Renal pelvis (tissue), 4 donors: ENCODE measurements around the gene WDR64. TPM values are rescaled to one million over a fixed set of nuclear protein-coding genes. Genes with fewer than 3 reads are reported as not detected.

ENCODE experiments used
- DNase-seq: peaks from one replicate; pipeline ENCODE4 v3.0.0-alpha.2; 2013
- polyA plus RNA-seq, 3 donors: library from polyadenylated mRNA; unstranded; fragments of 120-200 nt; gene quantifications; one replicate each; pipeline ENCODE4 v1.2.1, GENCODE V29; 2013; ENCODE audit not compliant: insufficient read length in 3 of 3

WDR64 gene
- polyA plus RNA-seq, 3 donors = 0.31 to 0.94 (median 0.56) TPM

DNA sequence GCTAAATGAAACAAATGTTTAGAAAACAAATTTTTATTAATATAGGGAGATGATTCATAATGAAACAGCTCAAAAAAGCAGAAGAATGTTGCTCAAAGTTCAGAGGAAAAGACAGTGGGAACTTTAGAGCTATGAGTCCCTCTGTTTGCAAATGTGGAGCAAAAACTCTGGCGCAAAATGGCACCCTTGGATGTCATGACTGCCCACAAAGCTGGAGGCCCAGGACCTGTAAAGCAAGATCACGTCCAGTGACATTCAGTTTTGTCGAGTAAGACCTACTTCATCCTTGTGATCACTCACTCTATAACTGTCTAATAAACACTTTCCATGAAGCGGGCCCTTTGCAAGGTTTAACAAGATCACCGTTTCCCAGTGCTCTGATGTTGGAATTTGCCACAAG lies 186.8 kb downstream of the WDR64 start:
- DNase-seq = no peak

DNA sequence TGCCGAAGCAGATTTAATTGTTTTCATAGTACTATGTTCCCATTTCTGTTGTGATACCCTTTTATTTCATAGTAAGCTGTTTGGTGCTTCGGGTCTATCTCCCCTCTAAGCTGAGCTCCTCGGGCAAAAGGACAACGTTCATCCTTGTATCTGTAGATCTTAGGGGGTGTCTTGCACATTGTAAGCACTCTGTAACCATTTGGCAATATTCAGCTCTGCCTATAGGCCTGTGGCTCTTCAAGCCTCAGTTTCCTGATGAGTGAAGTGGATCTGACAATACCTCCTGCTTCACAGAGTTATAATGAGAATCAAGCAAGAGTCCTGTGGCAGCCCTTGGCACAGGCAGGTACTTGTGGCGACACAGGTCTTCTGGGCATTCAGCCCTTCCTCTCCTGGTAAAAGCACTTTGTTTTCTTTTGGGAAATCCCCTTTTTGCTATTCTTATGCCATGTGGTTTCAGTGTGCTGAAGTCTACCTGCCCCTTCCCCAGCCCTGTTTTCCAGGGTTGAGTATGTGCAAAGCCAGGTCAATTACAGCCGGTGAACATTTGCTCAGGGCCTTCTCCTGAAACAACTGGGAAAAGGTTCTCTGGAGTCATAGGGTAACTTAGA lies 187.4 kb downstream of the WDR64 start:
- no peak for DNase-seq

DNA sequence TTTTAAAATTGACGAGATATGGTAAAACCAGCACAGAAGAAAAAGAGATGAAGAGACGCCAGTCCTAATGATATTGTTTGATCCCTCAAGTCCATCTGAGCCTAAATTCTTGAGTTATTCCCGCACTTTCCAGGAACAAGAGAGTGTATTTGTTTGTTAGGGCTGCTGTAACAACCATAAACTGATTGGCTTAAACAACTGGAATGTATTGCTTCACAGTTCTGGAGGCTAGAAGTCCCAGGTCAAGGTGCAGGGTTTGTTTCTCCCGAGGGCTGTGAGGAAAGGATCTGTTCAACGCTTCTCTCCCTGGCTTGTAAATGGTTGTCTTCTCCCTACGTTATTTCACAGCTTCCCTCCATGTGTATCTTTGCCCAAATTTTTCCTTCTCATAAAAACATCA lies 188.1 kb downstream of the WDR64 start:
- DNase-seq = no peak

DNA sequence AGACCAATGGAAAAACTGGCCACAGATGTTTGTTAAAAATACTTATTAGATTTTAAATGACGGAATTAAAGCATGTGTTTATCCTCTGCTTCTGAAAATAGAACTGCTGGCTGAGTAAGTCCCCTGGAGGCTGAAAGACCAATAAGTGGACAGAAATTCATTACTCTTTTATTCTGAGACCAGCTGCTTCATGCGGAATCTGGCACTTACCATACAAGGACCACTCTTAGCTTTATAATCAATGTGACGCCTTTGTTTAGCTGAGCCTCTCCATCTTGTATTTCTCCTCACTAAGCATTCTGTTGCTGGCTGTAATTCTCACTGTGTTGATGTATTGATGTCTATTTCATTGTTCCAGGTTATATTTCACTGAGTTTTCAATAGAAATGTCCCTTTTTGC lies 189.6 kb downstream of the WDR64 start:
- no peak for DNase-seq

DNA sequence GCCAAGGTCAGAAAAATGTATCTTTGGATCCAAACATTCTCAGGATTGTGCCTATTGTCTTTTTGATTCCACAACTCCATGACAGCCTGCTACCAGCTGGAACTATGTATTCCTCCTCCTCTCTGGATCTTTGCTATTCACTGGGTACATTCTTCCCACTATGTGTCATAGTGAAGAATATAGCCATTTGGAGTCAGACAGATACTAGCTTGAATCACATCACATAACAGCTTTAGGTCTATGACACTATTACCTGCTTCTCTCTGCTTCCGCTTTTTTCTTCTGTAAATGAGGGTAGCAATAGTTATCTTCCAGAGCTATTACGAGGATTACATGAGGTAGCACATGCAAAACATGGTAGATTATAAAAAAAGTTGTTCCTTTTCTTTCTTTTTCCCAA lies 190.5 kb downstream of the WDR64 start:
- no peak for DNase-seq

DNA sequence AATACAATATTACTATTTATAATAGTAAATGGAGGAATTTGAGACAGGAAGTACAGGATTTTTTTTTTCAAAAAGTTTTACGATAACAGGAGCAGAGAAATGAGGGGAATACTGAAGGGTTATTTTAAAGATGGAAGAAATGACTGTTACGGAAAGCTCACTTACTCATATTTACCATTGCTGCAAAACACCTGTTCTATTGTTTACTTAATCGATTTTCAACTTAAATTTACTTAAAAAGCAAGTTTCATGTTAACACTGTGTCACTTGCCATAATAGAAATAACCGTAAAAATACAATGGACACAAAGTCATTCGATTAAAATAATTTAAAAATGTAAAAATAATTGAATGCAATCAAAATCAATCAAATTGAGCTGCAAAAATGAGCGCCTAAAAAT lies 192.5 kb downstream of the WDR64 start:
- DNase-seq = no peak

DNA sequence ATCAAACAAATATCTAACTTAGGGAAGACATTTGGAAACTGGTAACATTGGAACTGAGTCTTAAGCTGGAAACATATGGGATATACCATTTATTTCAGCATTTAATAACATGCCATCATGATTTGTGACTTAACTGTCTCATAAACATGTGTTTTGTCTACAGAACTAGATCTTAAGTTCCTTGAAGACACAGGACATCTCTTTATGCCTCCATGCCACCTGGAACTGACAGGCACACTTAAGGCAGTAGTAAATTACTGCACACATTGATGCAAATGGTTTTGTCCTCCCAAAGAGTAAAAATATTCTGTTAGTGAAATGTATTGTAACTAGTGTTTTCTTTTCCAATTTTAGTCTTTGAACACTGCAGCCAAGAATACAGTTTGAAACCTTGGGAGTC lies 194.3 kb downstream of the WDR64 start:
- DNase-seq = no peak

DNA sequence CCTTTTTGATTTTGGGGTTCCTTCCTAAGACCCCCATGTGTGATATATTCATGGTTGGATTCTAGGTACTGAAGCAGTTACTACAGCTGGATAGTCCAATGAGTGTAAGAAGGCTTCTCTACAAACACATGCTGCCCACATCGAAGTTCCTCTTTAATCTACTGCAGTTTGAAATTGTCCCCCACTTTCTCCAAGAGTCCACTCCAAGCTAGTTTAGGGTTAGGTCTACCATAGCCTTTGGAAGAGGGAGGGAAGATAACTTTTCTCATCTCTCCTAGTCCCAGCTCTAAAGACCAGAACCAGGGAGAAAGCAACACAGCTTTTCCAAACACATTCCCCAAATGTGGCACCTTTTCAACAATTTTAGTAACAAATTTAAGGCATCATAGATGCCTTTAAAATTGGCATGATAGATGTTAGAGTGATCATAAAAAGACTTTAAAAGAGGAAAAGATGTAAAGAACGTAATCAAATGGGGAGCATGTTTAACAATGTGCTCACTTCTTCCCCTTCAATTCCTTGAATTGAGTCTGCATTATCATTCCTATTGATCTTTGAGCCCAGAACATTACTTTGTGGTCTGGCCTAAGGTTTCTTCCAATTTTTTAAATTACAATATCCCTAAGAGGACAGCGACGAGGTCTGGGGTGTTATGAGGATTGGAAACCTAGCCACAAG lies 194.9 kb downstream of the WDR64 start:
- DNase-seq = no peak

DNA sequence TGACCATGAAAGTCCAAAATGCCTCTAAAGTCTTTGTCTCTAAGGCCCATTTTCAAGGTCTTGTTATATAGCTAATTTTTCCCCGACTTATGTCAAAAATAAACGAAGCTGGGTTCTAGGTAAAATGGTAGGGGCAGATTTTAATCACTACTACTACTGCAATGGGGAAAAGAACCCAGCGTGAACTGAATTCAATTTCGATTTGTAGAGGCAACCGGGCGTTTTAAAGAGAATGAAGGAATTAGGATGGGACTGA lies 195.4 kb downstream of the WDR64 start:
- DNase-seq = no peak

DNA sequence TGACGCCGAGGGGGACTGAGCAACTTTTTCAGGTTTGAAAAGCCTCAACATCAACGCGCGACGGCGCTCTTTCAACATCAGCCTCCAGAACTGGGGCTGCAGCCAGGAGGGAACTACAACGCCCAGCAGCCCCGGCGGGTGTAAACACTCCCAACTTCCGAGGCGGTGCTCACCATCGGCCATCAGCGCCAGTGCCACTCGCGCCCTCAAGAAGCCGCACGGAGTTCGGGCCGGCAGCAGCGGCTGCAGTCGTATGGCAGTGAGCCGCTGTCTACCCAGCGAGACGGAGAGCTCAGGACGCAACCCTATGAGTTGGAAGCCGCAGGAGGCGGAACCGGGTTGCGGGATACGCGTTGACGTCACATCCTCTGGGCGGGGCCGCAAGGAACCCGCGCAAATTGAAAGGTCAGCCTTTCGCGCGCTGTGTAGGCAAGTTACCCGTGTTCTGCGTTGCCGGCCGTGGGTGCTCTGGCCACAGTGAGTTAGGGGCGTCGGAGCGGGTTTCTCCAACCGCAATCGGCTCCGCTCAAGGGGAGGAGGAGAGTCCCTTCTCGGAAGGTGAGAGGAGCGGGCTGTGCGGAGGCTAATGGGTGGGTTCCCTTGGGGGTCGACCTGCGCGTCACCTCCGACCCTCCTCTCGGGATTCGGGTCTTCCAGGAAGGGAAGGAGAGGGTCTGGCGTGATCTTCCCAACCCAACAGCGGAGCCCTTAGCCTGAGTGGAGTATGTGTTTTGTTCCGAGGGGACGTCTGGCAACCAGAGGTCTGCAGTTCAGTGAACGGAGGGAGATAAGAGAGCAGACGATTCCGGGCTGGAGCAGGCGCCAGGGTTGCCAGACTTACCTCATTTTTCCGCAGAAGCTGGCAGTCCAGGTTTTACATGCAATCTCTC lies 196.0 kb downstream of the WDR64 start, which contains the start of gene EXO1:
EXO1 (plus strand) TSS at position 409 of the 890 bp plus-strand sequence. CDS start 2,222 bp downstream, outside the sequence.
- peak; percentile 93 for DNase-seq

DNA sequence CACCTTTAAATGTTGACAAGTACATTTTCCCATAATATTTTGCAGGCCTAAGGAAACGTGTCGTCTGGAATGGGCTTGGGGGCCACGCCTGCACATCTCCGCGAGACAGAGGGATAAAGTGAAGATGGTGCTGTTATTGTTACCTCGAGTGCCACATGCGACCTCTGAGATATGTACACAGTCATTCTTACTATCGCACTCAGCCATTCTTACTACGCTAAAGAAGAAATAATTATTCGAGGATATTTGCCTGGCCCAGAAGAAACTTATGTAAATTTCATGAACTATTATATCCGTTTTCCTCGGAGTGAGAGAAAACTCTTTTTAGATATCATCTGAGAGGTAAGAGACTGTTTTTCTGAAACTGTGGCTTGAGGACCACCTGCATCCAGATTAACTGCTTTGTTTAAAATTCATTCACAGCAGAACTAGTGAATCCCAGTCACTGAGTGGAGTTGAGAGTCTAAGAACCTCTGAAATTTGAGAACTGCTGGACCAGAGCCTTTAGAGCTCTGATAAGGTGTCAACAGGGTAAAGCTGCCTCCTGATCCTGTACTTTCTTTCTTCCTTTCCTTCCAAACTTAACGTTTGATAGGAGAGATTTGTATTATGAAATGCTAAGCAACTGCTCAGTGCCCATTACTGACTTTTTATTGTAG lies 196.7 kb downstream of the WDR64 start:
- DNase-seq = no peak

DNA sequence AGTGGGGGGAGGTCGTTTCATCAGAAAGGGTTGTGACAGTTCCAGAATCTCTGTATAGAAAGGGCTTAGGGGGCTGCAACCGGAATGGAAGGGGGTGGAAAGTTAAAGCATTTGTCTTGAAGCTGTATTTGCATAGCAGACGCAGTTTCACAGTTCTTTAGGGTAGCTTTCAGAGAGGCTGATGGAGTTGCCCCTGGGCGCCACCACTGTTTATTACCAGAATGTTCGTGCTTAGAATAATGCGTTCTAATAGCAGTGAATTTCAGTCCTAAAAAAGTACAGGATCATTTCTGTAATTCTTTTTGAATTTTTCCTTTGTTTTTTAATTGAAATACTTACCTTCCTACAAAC lies 197.2 kb downstream of the WDR64 start:
- DNase-seq = no peak

Other genes starting within 250 kb of the WDR64 start
- 10 to 100 TPM; 93.1 to 97.9 (median 95.6) TPM for gene FH, start 132.5 kb upstream of the WDR64 start, polyA plus RNA-seq
- 10 to 100 TPM; 18.2 to 27.6 (median 21.3) TPM for gene KMO, start 119.9 kb upstream of the WDR64 start, polyA plus RNA-seq
- 10 to 100 TPM; 21.9 to 25.1 (median 23.2) TPM for gene CHML, start 11.9 kb upstream of the WDR64 start, polyA plus RNA-seq
- 10 to 100 TPM; 35.6 to 49.4 (median 40.6) TPM for gene OPN3, start 11.9 kb upstream of the WDR64 start, polyA plus RNA-seq
- 10 to 100 TPM; 14.1 to 14.4 (median 14.2) TPM for gene EXO1, start 195.9 kb downstream of the WDR64 start, polyA plus RNA-seq